Measurements from ENCODE around the gene JUN. TPM values are rescaled to one million over a fixed set of nuclear protein-coding genes. Genes with fewer than 3 reads are reported as not detected.
A peak's percentile ranks its signal among the peaks of the same experiment; 100 is the strongest.

JUN gene
- total RNA-seq (2014; rRNA removed; shearing (Covaris generic)) = 161 and 165 TPM in 2 replicates

DNA sequence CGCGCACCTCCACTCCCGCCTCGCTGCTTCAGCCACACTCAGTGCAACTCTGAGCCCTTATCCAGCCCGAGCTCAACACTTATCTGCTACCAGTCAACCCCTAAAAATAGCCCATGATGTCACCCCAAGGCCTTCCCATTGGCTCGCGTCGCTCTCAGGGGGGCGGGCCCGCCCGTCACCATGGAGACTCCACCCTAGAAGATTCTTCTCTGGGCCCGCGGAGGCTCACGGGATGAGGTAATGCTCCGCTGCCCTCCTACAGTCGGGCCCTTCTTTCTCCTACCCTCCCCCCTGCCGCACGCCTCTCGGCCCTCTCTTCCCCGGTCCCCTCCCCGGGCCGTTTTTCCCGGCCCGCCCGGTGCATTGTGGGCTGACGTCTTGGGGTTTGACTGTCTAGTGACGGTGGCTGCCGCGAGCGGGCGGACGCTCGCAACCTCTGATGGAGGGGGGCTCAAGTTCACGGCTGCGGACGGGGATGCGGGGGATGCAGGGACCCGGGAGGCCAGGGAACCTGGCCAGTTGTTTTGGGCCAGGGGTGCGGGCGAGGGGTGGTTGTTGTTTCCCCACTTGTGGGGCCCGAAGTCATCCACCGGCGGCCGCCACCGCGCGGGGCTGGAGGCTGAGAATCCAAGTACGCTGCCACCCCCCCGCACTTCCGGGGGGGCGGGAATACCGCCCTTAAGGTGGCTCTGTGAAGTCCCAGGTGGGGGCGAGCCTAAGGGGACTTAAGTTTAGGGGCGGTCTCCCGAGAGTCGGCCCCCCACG is at the start of gene JUN:
TSS of gene JUN (minus strand) at position 55 of the 765 bp plus-strand sequence. CDS start 977 bp downstream, outside the sequence.
- DNase-seq (ENCODE audit: low read depth) = peak; percentile 100

DNA sequence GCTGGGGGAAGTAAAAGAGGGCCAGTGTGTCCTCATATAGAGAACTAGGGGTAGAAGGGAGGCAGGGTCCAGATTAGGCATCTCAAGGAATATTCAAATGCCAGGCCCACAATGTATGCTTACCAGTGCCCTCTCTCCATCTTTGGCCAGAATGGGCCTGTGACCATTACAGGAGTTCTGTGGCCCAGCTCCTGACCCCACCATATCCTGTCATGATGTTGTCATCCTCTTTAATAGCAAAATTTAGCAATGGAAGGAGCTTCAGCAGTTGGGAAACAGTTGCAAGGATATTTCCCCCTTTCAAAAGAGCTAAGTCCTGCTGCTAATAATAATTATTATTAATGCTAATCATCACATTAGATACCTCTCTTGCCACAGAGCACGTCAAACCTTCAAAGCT is 49.3 kb upstream of the JUN start:
- DNase-seq (ENCODE audit: low read depth) = no peak

DNA sequence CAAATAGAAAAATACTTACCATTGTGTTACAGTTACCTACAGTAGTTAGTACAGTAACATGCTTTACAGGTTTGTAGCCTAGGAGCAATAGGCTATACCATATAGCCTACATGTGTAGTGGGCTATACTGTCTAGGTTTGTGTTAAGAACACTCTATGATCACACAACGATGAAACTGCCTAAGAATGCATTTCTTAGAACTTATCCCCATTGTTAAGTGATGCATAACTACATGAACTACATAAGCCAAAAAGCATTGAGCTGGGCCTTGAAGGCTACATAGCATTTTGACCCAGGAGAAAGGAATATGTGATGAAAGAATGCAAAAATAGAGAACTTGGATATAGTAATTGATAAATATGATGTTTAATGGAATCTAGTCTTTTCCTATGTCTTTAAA is 46.4 kb upstream of the JUN start:
- no peak for DNase-seq (ENCODE audit: low read depth)

- DNase-seq (ENCODE audit: low read depth) = peak; percentile 54
Observed at GRCh38 chr1:58829866-58830265, 46.0 kb upstream of the JUN start.

GRCh38 chr1:58827298-58827697 is 43.5 kb upstream of the JUN start:
- DNase-seq (ENCODE audit: low read depth) = no peak

DNA sequence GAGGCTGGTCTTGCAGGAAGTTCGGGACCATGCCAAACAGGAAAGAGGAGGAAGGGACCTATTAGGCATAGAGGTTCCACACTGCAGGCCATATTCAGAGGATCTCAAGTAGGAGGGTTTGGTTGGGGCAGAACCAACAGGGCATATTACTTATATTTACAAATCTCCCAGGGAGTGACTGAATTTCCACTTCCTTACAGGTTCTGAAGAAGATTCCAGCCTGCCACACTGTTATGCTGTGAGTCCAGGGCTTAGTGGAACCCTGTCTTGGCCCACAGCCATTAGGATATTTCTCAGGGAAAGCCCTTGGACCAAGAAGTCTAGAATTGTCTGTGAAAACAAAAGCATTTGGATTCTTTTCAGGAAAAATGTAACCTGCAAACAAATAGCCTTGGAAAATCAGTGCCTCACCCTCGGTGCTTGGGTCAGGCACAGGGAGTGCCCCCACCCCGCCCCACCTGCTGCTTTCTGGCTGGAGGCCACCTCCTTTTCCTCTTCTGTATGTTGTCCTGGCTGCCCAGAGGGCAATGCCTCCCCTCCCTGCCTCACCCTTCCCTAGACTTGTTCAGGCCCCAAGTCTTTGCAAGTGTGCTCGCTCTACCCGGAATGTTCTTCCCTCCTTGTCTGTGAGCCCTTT is 41.0 kb upstream of the JUN start:
- DNase-seq (ENCODE audit: low read depth) = no peak

DNA sequence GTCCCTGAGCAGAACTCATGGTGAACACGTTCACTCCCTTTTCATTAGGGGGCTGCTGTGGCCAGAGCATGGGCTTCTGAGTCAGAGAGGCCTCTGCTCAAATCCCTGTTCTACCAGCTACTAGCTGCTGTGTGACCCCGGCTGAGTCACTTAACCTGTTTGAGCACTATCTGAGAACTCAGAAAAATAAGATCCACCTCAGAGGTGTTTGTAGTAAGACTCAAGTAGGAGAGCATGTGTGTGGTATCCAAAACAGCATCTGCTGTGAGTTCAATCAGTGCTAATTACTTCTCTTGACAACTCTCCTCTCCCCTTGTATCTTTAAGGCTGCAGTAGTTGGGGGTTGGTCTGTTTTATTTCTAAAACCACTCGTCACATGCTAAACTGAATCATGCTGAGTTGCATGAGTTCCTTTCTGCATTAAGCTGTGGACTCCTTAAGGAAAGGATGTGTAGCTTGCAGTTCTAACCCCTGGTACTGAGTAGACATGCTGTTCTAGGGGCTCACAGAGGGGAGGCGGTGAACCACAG is 39.7 kb upstream of the JUN start:
- DNase-seq (ENCODE audit: low read depth) = peak; percentile 82

DNA sequence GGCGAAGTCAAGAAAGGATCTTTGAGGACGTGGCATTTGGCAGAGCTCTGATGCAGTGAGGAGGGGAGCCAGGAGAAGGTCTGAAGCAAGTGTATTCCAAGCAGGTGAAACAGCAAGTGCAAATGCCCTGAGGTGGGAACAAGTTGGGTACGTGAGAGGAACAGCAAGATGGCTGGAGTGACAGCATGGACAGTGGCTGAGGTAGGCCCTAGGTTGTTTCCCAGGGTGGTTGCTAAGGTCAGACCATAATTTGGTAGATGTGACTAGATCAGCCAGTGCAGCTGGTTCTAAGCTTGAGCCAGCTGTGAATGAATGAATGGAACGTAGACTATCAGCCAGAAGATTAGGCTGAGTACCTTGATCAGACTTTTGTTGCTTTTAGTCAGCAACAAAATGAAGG is 37.5 kb upstream of the JUN start:
- DNase-seq (ENCODE audit: low read depth) = no peak

- DNase-seq (ENCODE audit: low read depth) = no peak
Observed at GRCh38 chr1:58818976-58819375, 35.1 kb upstream of the JUN start.

DNA sequence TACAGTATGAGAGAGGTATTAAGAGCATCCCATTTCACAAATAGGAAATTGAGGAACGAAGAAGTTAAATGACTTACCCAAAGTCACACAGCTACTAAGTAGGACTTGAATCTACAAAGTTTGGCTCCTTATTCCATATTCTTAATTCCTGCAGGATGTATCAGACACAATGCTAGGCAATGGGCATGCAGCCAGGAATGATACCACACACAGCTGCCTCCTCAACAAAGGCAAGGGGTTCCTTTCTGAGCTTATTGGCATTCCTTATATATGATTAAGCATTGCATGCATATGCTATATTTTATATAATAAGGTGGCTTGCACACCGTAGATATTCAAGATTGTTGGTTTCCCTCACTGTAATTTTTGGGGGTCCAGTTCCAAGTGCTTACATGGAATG is 34.2 kb upstream of the JUN start:
- peak; percentile 96 for DNase-seq (ENCODE audit: low read depth)

DNA sequence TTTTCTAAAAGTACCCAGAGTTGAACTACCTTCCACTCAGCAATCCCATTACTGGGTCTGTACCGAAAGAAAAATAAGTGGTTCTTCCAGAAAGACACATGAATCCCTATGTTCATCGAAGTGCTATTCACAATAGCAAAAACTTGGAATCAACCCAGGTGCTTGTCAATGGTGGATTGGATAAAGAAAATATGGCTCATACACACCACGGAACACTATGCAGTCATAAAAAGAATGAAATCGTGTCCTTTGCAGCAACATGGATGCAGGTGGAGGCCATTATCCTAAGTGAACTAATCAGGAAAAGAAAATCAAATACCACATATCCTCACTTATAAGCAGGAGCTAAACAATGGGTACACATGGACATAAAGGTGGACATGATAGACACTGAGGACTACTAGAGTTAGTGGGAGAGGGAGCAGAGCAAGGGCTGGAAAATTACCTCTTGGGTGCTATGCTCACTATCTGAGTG is 32.9 kb upstream of the JUN start:
- DNase-seq (ENCODE audit: low read depth) = peak; percentile 15

DNA sequence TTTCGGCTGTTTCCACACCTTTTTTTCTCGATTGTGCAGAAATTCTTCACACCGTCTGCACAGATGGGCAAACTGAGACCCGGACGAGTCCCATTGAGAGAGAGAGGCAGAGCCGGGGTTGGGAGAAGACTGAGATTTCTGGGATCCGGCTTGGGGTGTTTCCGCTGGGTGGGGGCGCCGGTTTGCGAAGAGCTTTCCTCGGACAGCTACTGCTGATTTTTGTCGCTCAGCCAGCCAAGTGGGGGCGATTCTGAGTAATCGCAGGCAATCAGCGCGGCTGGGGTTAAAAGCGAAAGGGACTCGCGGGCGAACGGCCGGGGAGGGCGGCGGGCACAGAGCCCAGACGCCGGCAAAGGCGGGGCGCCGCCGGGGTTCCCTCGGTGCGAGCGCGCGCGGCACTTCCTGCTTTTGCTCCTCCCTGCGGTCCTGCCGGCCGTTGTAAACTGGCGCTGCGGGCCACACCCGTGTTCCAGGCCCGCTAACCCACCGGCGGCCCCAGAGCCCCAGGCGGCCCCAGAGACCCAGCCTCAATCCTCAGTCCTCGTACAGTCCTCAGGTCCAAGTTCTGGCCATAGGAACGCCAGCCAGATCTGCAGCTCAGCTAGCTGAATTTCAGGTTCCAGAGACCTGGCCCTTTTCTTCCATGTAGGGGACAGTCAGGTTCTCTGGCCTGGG is 32.4 kb upstream of the JUN start:
- DNase-seq (ENCODE audit: low read depth) = peak; percentile 96

DNA sequence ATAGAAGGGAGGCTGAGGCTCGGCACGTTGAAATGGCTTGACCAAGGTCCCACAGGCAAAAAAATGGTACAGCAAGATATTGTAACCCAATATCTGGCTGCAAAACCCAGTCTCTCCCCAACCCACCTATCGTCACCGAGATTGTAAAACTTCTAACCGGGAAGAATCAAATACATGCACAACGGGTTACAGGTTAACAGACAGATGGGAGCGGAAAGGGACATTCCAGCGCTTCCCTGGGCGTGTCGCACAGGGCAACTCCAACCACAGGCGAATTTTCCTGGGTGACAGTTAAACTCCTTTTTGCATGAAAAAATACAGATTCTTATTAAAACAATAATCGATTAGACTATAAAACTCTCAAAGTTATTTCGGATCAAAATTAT is 31.8 kb upstream of the JUN start:
- DNase-seq (ENCODE audit: low read depth) = peak; percentile 61

- peak; percentile 97 for DNase-seq (ENCODE audit: low read depth)
Observed at GRCh38 chr1:58815069-58815685, 31.3 kb upstream of the JUN start.

- no peak for DNase-seq (ENCODE audit: low read depth)
Observed at GRCh38 chr1:58814251-58815068, 30.6 kb upstream of the JUN start.

DNA sequence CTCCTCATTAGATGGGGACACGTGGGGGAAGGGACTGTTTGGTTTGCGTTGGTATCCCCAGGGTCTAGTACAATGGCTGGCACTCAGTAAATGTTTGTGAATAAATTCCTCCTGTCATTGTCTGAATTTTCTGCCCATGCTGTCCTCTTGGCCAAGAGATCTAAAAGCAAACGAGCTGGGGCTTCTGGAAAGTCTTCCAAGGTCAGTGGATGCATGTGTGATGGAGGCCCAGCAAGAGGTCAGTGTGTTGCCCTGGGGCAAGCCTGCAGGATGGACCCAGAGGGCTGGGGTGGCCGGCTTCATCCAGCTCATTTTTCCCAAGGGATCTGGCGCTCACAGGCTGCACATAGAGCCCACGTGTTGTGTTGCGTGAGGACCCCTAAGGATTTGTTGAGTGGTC is 30.0 kb upstream of the JUN start:
- DNase-seq (ENCODE audit: low read depth) = no peak

GRCh38 chr1:58813361-58813760 is 29.5 kb upstream of the JUN start:
- DNase-seq (ENCODE audit: low read depth) = peak; percentile 42

- peak; percentile 46 for DNase-seq (ENCODE audit: low read depth)
Observed at GRCh38 chr1:58812926-58813325, 29.1 kb upstream of the JUN start.

DNA sequence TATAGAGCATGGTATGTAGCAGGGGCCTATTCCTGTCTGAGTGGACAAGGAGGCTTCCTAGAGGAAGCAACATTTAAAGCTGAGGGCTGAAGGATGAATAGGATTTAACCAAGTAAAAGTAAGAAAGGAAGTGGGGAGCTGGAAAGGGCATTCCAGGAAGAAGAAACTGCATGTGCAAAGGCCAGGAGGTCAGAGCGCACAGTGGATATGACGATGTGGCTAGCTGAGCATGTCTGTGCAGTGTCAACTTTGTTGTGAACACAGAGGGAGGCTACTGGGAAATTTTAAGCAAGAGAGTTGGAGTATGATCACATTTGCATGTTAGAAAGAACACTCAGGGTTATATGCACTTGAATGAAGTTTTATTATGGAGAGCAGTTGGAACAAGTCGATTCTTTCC is 28.6 kb upstream of the JUN start:
- no peak for DNase-seq (ENCODE audit: low read depth)

- DNase-seq (ENCODE audit: low read depth) = no peak
Observed at GRCh38 chr1:58811303-58811702, 27.5 kb upstream of the JUN start.

GRCh38 chr1:58809325-58810010 is 25.6 kb upstream of the JUN start:
- peak; percentile 70 for DNase-seq (ENCODE audit: low read depth)
